ENCODE measurements around the gene ANTXRL.
"Not testable (repeated sequence)": the region's sequence is repeated elsewhere in the genome, so short reads cannot be mapped to it uniquely, and the experiment has no call there.

The ANTXRL gene

GRCh38 chr10:46308113-46308415 is 21.3 kb downstream of the ANTXRL start:
- DNase-seq (ENCODE audit: low read depth), result no peak

- DNase-seq (ENCODE audit: low read depth), result no peak
Measured at GRCh38 chr10:46308666-46309450, 22.1 kb downstream of the ANTXRL start.

- no peak for DNase-seq (ENCODE audit: low read depth)
Measured at GRCh38 chr10:46309511-46310142, 22.8 kb downstream of the ANTXRL start.

GRCh38 chr10:46310143-46310514 is 23.3 kb downstream of the ANTXRL start:
- no peak for DNase-seq (ENCODE audit: low read depth)

- no peak for DNase-seq (ENCODE audit: low read depth)
Measured at GRCh38 chr10:46310851-46311250, 24.1 kb downstream of the ANTXRL start.

GRCh38 chr10:46311501-46311951 is 24.7 kb downstream of the ANTXRL start:
- DNase-seq (ENCODE audit: low read depth), result no peak

GRCh38 chr10:46311961-46312431 is 25.2 kb downstream of the ANTXRL start:
- not testable (repeated sequence) for DNase-seq (ENCODE audit: low read depth)

GRCh38 chr10:46312953-46313352 is 26.2 kb downstream of the ANTXRL start:
- no peak for DNase-seq (ENCODE audit: low read depth)

GRCh38 chr10:46314071-46314470 is 27.3 kb downstream of the ANTXRL start:
- DNase-seq (ENCODE audit: low read depth), result no peak

GRCh38 chr10:46315071-46315860 is 28.5 kb downstream of the ANTXRL start:
- DNase-seq (ENCODE audit: low read depth), result not testable (repeated sequence)

GRCh38 chr10:46317370-46317769 is 30.6 kb downstream of the ANTXRL start:
- DNase-seq (ENCODE audit: low read depth), result no peak

- DNase-seq (ENCODE audit: low read depth), result no peak
Measured at GRCh38 chr10:46317889-46318288, 31.1 kb downstream of the ANTXRL start.

- no peak for DNase-seq (ENCODE audit: low read depth)
Measured at GRCh38 chr10:46318799-46319198, 32.0 kb downstream of the ANTXRL start.

- no peak for DNase-seq (ENCODE audit: low read depth)
Measured at GRCh38 chr10:46319389-46319788, 32.6 kb downstream of the ANTXRL start.

GRCh38 chr10:46321770-46322169 is 35.0 kb downstream of the ANTXRL start:
- DNase-seq (ENCODE audit: low read depth), result no peak

- no peak for DNase-seq (ENCODE audit: low read depth)
Measured at GRCh38 chr10:46323176-46323575, 36.4 kb downstream of the ANTXRL start.

- no peak for DNase-seq (ENCODE audit: low read depth)
Measured at GRCh38 chr10:46325021-46325420, 38.2 kb downstream of the ANTXRL start.

GRCh38 chr10:46326066-46326465 is 39.3 kb downstream of the ANTXRL start:
- no peak for DNase-seq (ENCODE audit: low read depth)

GRCh38 chr10:46326971-46327370 is 40.2 kb downstream of the ANTXRL start:
- DNase-seq (ENCODE audit: low read depth), result no peak

GRCh38 chr10:46327685-46328084 is 40.9 kb downstream of the ANTXRL start:
- DNase-seq (ENCODE audit: low read depth), result no peak

GRCh38 chr10:46328853-46329689 is 42.3 kb downstream of the ANTXRL start:
- DNase-seq (ENCODE audit: low read depth), result no peak

- DNase-seq (ENCODE audit: low read depth), result no peak
Measured at GRCh38 chr10:46329690-46330016, 42.9 kb downstream of the ANTXRL start.
